HepG2 (cell line): ENCODE results near the gene RRAD. TPM values are rescaled to one million over a fixed set of nuclear protein-coding genes. Genes with fewer than 3 reads are reported as not detected.
A peak's percentile ranks its signal among the peaks of the same experiment; 100 is the strongest.

Experiments
- CSRNP1 ChIP-seq: sonication (generic); formaldehyde crosslinking; IDR thresholded peaks from 2 replicates; pipeline ENCODE4 v1.8.1; 2023; ENCODE audit warnings: mild to moderate bottlenecking, missing genetic modification reagents
- DNMT1 ChIP-seq: sonication (generic); formaldehyde crosslinking; IDR thresholded peaks from 2 replicates; pipeline ENCODE4 v1.5.1; 2020; ENCODE audit warnings: mild to moderate bottlenecking, missing genetic modification reagents
- KMT2A ChIP-seq: sonication (generic); formaldehyde crosslinking; IDR thresholded peaks from 2 replicates; pipeline ENCODE4 v1.4.0; 2020; ENCODE audit warnings: missing genetic modification reagents
- MTF2 ChIP-seq: sonication (generic); formaldehyde crosslinking; IDR thresholded peaks from 2 replicates; pipeline ENCODE4 v1.5.0; 2020; ENCODE audit warnings: missing genetic modification reagents, borderline replicate concordance
- RNF219 ChIP-seq: sonication (generic); formaldehyde crosslinking; IDR thresholded peaks from 2 replicates; pipeline ENCODE4 v1.5.0; 2020; ENCODE audit warnings: mild to moderate bottlenecking, missing genetic modification reagents
- SOX5 ChIP-seq: IDR thresholded peaks from 2 replicates; pipeline ENCODE4 v1.6.1; 2016; ENCODE audit warnings: borderline replicate concordance
- YEATS2 ChIP-seq: sonication (generic); formaldehyde crosslinking; IDR thresholded peaks from 2 replicates; pipeline ENCODE4 v1.4.0; 2020; ENCODE audit warnings: missing genetic modification reagents, borderline replicate concordance
- ZBTB14 ChIP-seq: sonication (generic); formaldehyde crosslinking; IDR thresholded peaks from 2 replicates; pipeline ENCODE4 v1.4.0; 2020; ENCODE audit warnings: missing genetic modification reagents
- ZGPAT ChIP-seq: IDR thresholded peaks from 2 replicates; pipeline ENCODE4 v1.6.1; 2016; ENCODE audit warnings: mild to moderate bottlenecking
- ZNF142 ChIP-seq: sonication (generic); formaldehyde crosslinking; IDR thresholded peaks from 2 replicates; pipeline ENCODE4 v1.4.0; 2020; ENCODE audit warnings: missing genetic modification reagents
- ZNF207 ChIP-seq: fragments of 450-650 bp; IDR thresholded peaks from 2 replicates; pipeline ENCODE4 v1.6.1; 2016; ENCODE audit warnings: antibody characterized with exemption, borderline replicate concordance
- ZNF510 ChIP-seq: sonication (generic); formaldehyde crosslinking; IDR thresholded peaks from 2 replicates; pipeline ENCODE4 v1.4.0; 2020; ENCODE audit warnings: low read depth, mild to moderate bottlenecking, missing genetic modification reagents
- ZNF770 ChIP-seq: sonication (generic); formaldehyde crosslinking; IDR thresholded peaks from 2 replicates; pipeline ENCODE4 v1.5.0; 2020; ENCODE audit warnings: mild to moderate bottlenecking, missing genetic modification reagents
- polyA plus RNA-seq, 8 experiments: library from polyadenylated mRNA; depleted of rRNA in 3 of 8; stranded (reverse) in 7 of 8; unstranded in 1 of 8; fragments of >200 nt; fragmentation: Illumina TruSeq in 4 of 8; extraction: Trizol in 4 of 8; gene quantifications; 2 replicates each; pipeline versions ENCODE4 v1.2.1 to v1.2.3, GENCODE V29; 2011 to 2016; ENCODE audit warnings: low read depth in 4 of 8, missing spikeins in 1 of 8, mixed read lengths in 1 of 8; ENCODE audit not compliant: insufficient read depth in 1 of 8
- total RNA-seq, 5 experiments: library from RNA; depleted of rRNA; stranded (reverse); fragments of >200 nt; fragmentation: Illumina TruSeq; extraction: Trizol; gene quantifications; 2 replicates each; pipeline ENCODE4 v1.2.3, GENCODE V29; 2016; ENCODE audit warnings: low read depth in 1 of 5

Gene RRAD
- total and polyA plus RNA-seq, 2 of the 13 experiments (the other 11 are each of a cell fraction or from before 2014, with no cell fraction given), result 0.80 to 1.1 TPM

- TF ChIP-seq ZGPAT (CRISPR knock-in tag), result peak; percentile 96
- peak; percentile 80; the same call in 1 of the 2 replicates for TF ChIP-seq DNMT1 (CRISPR knock-in tag)
- peak; percentile 39; the same call in 1 of the 2 replicates for TF ChIP-seq SOX5 (CRISPR knock-in tag)
- TF ChIP-seq ZNF142, result peak; percentile 90
- 0 out of 2 replicates have a peak, but pooled peaks have one; percentile 19 for TF ChIP-seq CSRNP1 (CRISPR knock-in tag)
- no peak for TF ChIP-seq ZNF207
- TF ChIP-seq MTF2 (CRISPR knock-in tag), result 0 out of 2 replicates have a peak, but pooled peaks have one; percentile 77
- TF ChIP-seq ZNF510 (CRISPR knock-in tag), result peak; percentile 86; the same call in 1 of the 2 replicates
- TF ChIP-seq ZNF770 (CRISPR knock-in tag), result peak; percentile 78
- peak; percentile 78; the same call in 1 of the 2 replicates for TF ChIP-seq RNF219 (CRISPR knock-in tag)
- TF ChIP-seq KMT2A, result peak; percentile 97
- TF ChIP-seq ZBTB14 (CRISPR knock-in tag), result peak; percentile 70
- TF ChIP-seq YEATS2 (CRISPR knock-in tag), result peak; percentile 98
Observed at GRCh38 chr16:66934138-66934838, 9.0 kb upstream of the RRAD start, which contains the start of gene CIAO2B (continued).
